ENCODE results near the gene GNB4.

The GNB4 gene

DNA sequence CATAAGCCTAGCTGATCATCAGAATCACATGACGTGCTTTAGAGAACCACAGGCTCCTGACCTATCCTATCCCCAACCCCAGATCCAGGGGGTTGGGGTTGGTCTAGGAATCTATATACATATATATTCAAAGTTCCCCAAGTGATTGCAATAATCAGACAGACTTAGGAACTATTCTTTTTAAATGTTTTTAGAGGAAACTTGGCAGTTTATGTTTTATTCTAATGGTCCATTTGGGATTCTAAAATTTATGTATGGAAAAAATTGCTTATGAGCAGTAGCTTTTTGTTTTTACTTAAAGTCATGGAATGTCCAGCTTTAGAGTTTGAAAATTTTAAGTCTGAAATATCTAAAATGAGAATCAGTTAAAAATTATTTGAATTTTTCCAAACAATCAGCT lies 81.6 kb downstream of the GNB4 start:
- in situ Hi-C loops (cut with MboI; ENCODE audit: low sequenced_read_pairs, unreplicated experiment) = no loop called here
- TF ChIP-seq, protein P1, sequence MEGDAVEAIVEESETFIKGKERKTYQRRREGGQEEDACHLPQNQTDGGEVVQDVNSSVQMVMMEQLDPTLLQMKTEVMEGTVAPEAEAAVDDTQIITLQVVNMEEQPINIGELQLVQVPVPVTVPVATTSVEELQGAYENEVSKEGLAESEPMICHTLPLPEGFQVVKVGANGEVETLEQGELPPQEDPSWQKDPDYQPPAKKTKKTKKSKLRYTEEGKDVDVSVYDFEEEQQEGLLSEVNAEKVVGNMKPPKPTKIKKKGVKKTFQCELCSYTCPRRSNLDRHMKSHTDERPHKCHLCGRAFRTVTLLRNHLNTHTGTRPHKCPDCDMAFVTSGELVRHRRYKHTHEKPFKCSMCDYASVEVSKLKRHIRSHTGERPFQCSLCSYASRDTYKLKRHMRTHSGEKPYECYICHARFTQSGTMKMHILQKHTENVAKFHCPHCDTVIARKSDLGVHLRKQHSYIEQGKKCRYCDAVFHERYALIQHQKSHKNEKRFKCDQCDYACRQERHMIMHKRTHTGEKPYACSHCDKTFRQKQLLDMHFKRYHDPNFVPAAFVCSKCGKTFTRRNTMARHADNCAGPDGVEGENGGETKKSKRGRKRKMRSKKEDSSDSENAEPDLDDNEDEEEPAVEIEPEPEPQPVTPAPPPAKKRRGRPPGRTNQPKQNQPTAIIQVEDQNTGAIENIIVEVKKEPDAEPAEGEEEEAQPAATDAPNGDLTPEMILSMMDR (IDR thresholded peaks at IDR 0.05; ENCODE audit: borderline replicate concordance, control extremely low read depth, extremely low read depth, insufficient read depth, missing control alignments) = no peak
- no peak for DNase-seq (ENCODE audit: low spot score)

DNA sequence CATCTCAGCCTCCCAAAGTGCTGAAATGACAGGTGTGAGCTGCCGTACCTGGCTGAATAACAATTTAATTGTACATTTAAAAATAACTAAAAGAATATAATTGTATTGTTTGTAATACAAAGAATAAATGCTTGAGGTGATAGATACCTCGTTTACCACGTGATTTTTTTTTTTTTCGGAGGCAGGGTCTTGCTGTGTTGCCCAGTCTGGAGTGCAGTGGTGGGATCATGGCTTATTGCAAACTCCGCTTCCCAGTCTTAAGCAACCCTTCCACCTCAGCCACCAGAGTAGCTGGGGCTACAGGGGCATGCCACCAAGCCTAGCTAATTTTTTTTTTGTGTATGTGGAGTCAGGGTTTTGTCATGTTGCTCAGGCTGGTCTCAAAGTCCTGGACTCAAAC lies 87.9 kb downstream of the GNB4 start:
- no peak for DNase-seq (ENCODE audit: low spot score)
- in situ Hi-C loops (cut with MboI; ENCODE audit: low sequenced_read_pairs, unreplicated experiment) = no loop called here
- TF ChIP-seq, protein P1 (IDR thresholded peaks at IDR 0.05; ENCODE audit: borderline replicate concordance, control extremely low read depth, extremely low read depth, insufficient read depth, missing control alignments) = no peak

DNA sequence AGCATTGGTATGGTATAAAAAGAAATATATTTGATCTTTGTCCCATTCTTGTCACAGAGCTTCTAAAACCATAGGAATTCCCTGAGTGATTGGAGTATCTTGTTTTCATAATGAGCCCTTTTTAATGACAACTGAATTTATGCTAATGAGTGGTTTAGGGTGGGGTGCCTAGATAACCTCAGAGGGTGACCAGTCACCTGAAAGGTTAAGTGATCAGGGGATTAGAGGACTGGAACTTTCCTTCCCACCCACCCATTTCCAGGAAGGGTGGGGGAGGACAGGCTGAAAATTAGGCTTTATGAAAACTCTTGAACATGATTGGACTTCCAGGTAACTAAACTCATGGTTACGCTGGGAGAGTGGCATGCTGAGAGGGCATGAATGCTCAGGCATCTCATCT lies 95.3 kb downstream of the GNB4 start:
- TF ChIP-seq, protein P1 (IDR thresholded peaks at IDR 0.05; ENCODE audit: borderline replicate concordance, control extremely low read depth, extremely low read depth, insufficient read depth, missing control alignments) = no peak
- in situ Hi-C loops (cut with MboI; ENCODE audit: low sequenced_read_pairs, unreplicated experiment) = no loop called here

DNA sequence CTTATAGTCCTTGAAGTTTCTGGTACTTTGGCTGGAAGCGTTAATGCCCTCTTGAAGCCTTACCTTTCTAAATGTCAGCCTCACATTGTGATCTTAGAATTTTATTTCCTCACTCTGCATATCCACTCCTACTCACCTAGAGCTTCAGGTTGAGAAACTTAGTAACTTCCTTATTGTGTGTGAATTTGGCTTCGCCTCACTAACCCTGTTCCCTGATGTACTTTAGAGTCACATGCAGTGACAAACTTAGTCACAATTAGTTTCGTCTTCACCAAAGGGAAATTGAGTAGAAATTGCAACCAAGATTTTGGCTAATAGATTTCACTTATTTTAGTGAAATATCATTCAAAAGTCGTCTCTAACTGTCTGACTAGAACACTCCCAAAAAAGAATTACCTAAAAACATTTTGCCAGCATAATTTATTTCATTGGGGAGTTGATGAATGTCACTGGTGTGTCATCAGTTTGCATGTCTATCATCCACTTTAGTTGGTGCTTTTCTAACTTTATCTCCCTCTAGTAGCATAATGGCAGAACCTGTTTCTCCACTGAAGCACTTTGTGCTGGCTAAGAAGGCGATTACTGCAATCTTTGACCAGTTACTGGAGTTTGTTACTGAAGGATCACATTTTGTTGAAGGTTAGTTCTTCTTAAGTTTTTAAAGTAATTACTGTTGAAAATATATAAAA lies 102.8 kb downstream of the GNB4 start:
- TF ChIP-seq, protein P1 (IDR thresholded peaks at IDR 0.05; ENCODE audit: borderline replicate concordance, control extremely low read depth, extremely low read depth, insufficient read depth, missing control alignments) = no peak
- peak; percentile 78 for DNase-seq (ENCODE audit: low spot score)
- in situ Hi-C loops (cut with MboI; ENCODE audit: low sequenced_read_pairs, unreplicated experiment) = no loop called here

More for the DNA sequence above, 95.3 kb downstream of the GNB4 start:
- DNase-seq (ENCODE audit: low spot score) = no peak

DNA sequence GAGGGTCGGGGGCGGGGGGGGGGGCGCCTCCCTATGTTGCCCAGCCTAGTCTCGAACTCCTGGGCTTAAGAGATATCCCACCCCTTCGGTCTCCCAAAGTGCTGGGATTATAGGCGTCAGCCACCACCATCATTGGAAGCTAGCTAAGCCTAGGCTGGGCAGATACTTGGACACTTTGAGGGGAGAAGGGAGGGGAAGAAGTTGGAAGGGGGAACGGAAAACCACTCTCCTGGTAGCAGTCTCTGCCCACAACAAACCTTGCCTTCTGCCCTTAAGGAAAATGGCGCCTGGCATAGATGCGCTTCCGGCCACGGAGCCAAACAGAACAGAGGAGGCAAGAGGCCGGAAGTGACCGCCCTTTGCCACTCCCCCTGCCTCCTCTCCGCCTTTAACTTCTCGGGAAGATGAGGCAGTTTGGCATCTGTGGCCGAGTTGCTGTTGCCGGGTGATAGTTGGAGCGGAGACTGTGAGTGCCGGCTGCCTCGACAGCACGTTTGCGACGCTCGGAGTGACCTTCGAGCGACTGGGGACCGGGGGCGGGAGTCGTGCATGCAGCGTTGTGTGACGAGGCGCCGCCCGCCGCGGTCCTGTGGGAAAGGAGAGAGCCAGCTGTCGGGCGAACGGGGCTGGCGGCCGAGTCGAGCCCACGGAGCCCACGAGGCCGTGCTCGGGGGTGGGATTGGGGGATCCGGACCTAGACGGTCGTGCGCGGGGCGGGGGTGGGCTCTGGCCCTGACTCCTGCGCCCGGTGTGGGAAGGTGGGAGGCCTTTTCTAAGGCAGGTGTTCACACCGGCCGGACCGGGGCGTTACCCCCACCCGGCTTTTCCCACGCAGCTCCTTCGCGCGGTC lies 103.7 kb downstream of the GNB4 start, which contains the start of gene MFN1:
Gene MFN1, plus strand, starts transcription at position 365 of the 850 bp plus-strand sequence. CDS start 1,143 bp downstream, outside the sequence.
- in situ Hi-C loops (cut with MboI; ENCODE audit: low sequenced_read_pairs, unreplicated experiment) = no loop called here
- peak; percentile 93 for DNase-seq (ENCODE audit: low spot score)
- TF ChIP-seq, protein P1 (IDR thresholded peaks at IDR 0.05; ENCODE audit: borderline replicate concordance, control extremely low read depth, extremely low read depth, insufficient read depth, missing control alignments) = no peak

Measured in GM13976 (cell line).